Measurements from ENCODE around the gene APBB2. TPM values are rescaled to one million over a fixed set of nuclear protein-coding genes. Genes with fewer than 3 reads are reported as not detected.

APBB2 gene
- total RNA-seq, 1 experiment from 2014 or later = 3.7 TPM

DNA sequence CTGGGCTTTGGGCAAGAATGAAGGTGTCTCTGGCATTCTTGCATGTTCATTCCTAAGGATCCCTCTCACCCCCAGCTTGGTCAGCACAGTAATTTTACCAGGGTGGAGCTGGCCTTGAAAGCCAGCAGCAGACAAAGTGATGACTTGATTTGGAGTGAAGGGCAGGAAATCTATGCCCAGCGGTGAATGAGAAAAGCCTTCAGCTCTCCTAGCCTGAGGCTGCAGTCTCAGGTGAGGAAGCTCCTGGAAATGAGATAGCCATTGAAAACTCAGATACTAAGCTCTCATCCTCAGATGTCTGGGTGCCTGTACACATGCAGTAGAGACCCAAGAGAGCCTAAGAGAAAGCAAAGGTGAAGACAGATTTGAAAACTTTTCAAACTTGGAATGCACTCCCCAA lies 31.6 kb upstream of the APBB2 start:
- Histone ChIP-seq H3K27me3 (ENCODE audit: low read length) (no peaks in the 10 kb centered on the region), H3K9me3 (ENCODE audit: low read length) (no peaks in the 10 kb centered on the region)
- no peak for DNase-seq

DNA sequence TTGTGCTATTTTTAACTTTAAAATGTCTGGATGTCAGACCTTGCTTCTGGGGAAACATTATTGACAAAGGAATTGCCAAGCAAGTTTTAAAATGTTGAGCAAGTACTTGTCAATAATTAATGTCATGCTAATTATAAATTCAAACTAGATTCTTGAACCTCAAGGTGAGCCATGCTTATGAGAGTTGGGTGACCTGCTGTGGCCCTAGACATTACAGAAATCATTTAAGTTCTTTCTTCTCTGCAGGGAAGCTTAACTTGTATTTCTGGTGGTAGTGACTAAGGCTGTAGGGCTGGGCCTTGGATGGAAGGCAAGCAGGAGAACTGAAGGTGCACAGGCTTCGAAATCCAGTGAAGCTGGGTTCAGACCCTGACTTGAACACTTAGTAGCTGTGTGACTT lies 27.6 kb upstream of the APBB2 start:
- Histone ChIP-seq H3K4me3 (ENCODE audit: low read length) (no peak overlapping the region), H3K4me1 (ENCODE audit: low read length) (no peaks in the 10 kb centered on the region), H4K20me1 (ENCODE audit: insufficient read depth, low read depth, low read length) (no peaks in the 10 kb centered on the region), H3K79me2 (ENCODE audit: low read length) (no peaks in the 10 kb centered on the region), H3K27me3 (ENCODE audit: low read length) (no peaks in the 10 kb centered on the region), H3K9me3 (ENCODE audit: low read length) (no peaks in the 10 kb centered on the region), H3K27ac (ENCODE audit: low read length) (no peak overlapping the region), H3K9ac (ENCODE audit: low read length) (no peak overlapping the region), H2AFZ (ENCODE audit: low read length) (no peak overlapping the region), H3K4me2 (ENCODE audit: low read depth, low read length, poor library complexity, severe bottlenecking) (no peak overlapping the region), H3K9me2 (replicated peaks; ENCODE audit: insufficient read depth, low read length) (no peaks in the 10 kb centered on the region), H3K36me3 (ENCODE audit: insufficient read depth, low read length) (no peaks in the 10 kb centered on the region)
- no peak for DNase-seq

More for the DNA sequence above, 31.6 kb upstream of the APBB2 start:
- Histone ChIP-seq H3K4me2 (ENCODE audit: low read depth, low read length, poor library complexity, severe bottlenecking) (no peak overlapping the region), H3K4me3 (ENCODE audit: low read length) (no peak overlapping the region), H4K20me1 (ENCODE audit: insufficient read depth, low read depth, low read length) (no peaks in the 10 kb centered on the region), H3K27ac (ENCODE audit: low read length) (no peak overlapping the region), H3K9ac (ENCODE audit: low read length) (no peak overlapping the region), H2AFZ (ENCODE audit: low read length) (no peak overlapping the region), H3K4me1 (ENCODE audit: low read length) (no peaks in the 10 kb centered on the region), H3K79me2 (ENCODE audit: low read length) (no peaks in the 10 kb centered on the region), H3K36me3 (ENCODE audit: insufficient read depth, low read length) (no peaks in the 10 kb centered on the region), H3K9me2 (replicated peaks; ENCODE audit: insufficient read depth, low read length) (no peaks in the 10 kb centered on the region)

DNA sequence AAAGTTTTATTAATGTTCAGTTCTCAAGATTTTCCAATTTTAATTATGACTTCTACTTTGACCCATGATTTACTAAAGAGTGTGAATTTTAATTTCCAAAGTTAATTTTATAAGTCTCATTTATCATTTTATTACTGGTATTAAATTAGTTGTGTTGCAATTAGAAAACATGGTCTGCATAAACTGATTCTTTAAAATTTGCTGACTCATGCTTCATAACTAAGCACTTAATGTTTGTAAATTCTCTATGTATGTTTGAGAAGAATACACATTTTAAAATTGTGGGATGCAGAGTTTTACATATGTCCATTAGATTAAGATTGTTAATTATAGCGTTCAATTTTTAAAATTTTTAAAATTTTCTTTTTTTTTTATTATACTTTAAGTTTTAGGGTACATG lies 22.2 kb upstream of the APBB2 start:
- Histone ChIP-seq H3K4me1 (ENCODE audit: low read length) (no peaks in the 10 kb centered on the region), H4K20me1 (ENCODE audit: insufficient read depth, low read depth, low read length) (no peaks in the 10 kb centered on the region), H2AFZ (ENCODE audit: low read length) (no peak overlapping the region), H3K4me2 (ENCODE audit: low read depth, low read length, poor library complexity, severe bottlenecking) (no peak overlapping the region), H3K27me3 (ENCODE audit: low read length) (no peaks in the 10 kb centered on the region), H3K9ac (ENCODE audit: low read length) (no peak overlapping the region), H3K79me2 (ENCODE audit: low read length) (no peaks in the 10 kb centered on the region), H3K27ac (ENCODE audit: low read length) (no peak overlapping the region), H3K9me3 (ENCODE audit: low read length) (no peaks in the 10 kb centered on the region), H3K9me2 (replicated peaks; ENCODE audit: insufficient read depth, low read length) (no peaks in the 10 kb centered on the region), H3K36me3 (ENCODE audit: insufficient read depth, low read length) (no peaks in the 10 kb centered on the region), H3K4me3 (ENCODE audit: low read length) (no peak overlapping the region)
- DNase-seq = no peak

DNA sequence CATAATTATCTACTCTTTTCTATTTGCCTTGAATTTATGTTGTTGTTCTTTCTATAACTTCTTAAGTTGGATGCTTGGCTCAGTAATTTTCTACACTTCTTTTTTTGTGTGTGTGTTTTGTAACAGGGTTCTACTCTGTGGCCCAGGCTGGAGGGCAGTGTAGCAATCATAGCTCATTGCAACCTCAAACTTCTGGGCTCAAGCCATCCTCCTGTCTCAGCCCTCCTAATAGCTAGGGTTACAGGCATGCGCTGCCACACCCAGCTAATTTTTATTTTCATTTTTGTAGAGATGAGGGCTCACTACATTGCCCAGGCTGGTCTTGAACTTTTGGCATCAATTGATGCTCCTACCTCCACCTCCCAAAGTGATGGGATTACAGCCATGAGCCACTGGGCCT lies 21.7 kb upstream of the APBB2 start:
- Histone ChIP-seq H3K4me1 (ENCODE audit: low read length) (no peaks in the 10 kb centered on the region), H3K27me3 (ENCODE audit: low read length) (no peaks in the 10 kb centered on the region), H3K4me3 (ENCODE audit: low read length) (no peak overlapping the region), H3K9me3 (ENCODE audit: low read length) (no peaks in the 10 kb centered on the region), H3K79me2 (ENCODE audit: low read length) (no peaks in the 10 kb centered on the region), H3K27ac (ENCODE audit: low read length) (no peak overlapping the region), H3K36me3 (ENCODE audit: insufficient read depth, low read length) (no peaks in the 10 kb centered on the region), H3K9me2 (replicated peaks; ENCODE audit: insufficient read depth, low read length) (no peaks in the 10 kb centered on the region), H4K20me1 (ENCODE audit: insufficient read depth, low read depth, low read length) (no peaks in the 10 kb centered on the region), H3K4me2 (ENCODE audit: low read depth, low read length, poor library complexity, severe bottlenecking) (no peak overlapping the region), H3K9ac (ENCODE audit: low read length) (no peak overlapping the region), H2AFZ (ENCODE audit: low read length) (no peak overlapping the region)
- no peak for DNase-seq

DNA sequence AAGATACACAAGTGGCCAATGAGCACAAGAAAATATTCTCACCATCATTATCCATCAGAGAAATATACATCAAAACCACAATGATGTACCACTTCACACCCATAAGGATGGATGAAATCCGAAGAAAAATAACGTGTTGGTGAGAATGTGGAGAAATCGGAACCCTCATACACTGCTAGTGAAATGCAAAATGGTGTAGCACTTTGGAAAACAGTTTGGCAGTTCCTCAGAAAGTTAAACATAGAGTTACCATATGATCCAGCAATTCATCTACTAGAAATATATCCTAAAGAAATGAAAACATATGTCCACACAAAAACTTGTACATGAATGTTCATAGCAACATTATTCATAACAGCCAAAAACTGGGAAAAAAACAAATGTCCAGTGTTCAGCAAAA lies 18.5 kb upstream of the APBB2 start:
- no peak overlapping the region for H3K4me3 ChIP-seq (ENCODE audit: low read length)
- H3K27me3 ChIP-seq (ENCODE audit: low read length) = no peaks in the 10 kb centered on the region
- no peak overlapping the region for H2AFZ ChIP-seq (ENCODE audit: low read length)
- no peaks in the 10 kb centered on the region for H3K9me3 ChIP-seq (ENCODE audit: low read length)
- no peak for DNase-seq
- H3K27ac ChIP-seq (ENCODE audit: low read length) = no peak overlapping the region
- H3K9ac ChIP-seq (ENCODE audit: low read length) = no peak overlapping the region
- no peaks in the 10 kb centered on the region for H3K9me2 ChIP-seq (replicated peaks; ENCODE audit: insufficient read depth, low read length)
- H4K20me1 ChIP-seq (ENCODE audit: insufficient read depth, low read depth, low read length) = no peaks in the 10 kb centered on the region
- H3K4me1 ChIP-seq (ENCODE audit: low read length) = no peaks in the 10 kb centered on the region
- no peak overlapping the region for H3K4me2 ChIP-seq (ENCODE audit: low read depth, low read length, poor library complexity, severe bottlenecking)
- H3K36me3 ChIP-seq (ENCODE audit: insufficient read depth, low read length) = no peaks in the 10 kb centered on the region
- H3K79me2 ChIP-seq (ENCODE audit: low read length) = no peaks in the 10 kb centered on the region

DNA sequence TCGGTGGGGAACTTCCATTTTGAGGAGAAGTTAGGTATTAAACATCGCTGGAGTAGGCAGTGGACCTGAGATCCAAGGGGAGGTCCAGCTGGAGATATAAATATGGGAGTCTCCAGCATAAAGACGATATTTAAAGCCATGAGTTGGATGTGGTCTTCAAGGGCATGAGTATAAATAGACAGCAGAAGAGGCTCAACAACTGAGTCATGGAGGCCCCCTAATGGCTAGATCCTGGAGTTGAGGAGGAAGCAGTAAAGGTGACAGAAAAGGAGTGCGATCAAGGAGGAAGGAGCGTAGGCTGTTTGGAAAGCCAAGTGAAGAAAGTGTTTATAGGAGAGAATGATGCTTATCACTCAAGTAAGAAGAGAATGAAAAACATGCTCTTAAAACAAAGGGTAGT lies 18.1 kb upstream of the APBB2 start:
- no peak overlapping the region for H3K9ac ChIP-seq (ENCODE audit: low read length)
- H3K27me3 ChIP-seq (ENCODE audit: low read length) = no peaks in the 10 kb centered on the region

DNA sequence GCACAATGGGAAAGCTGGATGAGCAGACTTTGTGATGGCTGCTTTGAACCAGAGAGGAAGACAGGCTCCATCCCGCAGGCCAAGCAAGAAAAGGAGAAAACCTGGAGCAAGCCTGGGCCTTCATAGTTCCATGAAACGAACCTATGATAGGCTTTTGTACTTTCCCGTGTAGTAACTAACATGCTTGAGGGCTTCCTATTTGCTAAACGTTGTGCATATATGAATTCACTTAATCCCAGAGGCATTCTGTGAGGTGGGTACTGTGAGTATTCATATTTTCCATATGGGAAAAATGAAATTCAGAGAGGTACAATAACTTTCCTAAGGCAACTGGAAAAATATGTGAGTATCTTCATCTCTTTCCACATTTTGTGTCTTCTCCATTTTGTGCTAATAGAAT lies 13.6 kb upstream of the APBB2 start:
- Histone ChIP-seq H3K9me3 (ENCODE audit: low read length) (no peaks in the 10 kb centered on the region), H3K4me2 (ENCODE audit: low read depth, low read length, poor library complexity, severe bottlenecking) (no peak overlapping the region), H3K36me3 (ENCODE audit: insufficient read depth, low read length) (no peaks in the 10 kb centered on the region), H3K9ac (ENCODE audit: low read length) (no peak overlapping the region), H3K27ac (ENCODE audit: low read length) (no peak overlapping the region), H3K4me3 (ENCODE audit: low read length) (no peak overlapping the region), H4K20me1 (ENCODE audit: insufficient read depth, low read depth, low read length) (no peaks in the 10 kb centered on the region), H3K27me3 (ENCODE audit: low read length) (no peaks in the 10 kb centered on the region), H2AFZ (ENCODE audit: low read length) (no peak overlapping the region), H3K79me2 (ENCODE audit: low read length) (no peaks in the 10 kb centered on the region), H3K9me2 (replicated peaks; ENCODE audit: insufficient read depth, low read length) (no peaks in the 10 kb centered on the region), H3K4me1 (ENCODE audit: low read length) (no peaks in the 10 kb centered on the region)
- no peak for DNase-seq

More for the DNA sequence above, 18.1 kb upstream of the APBB2 start:
- Histone ChIP-seq H3K4me3 (ENCODE audit: low read length) (no peak overlapping the region), H3K27ac (ENCODE audit: low read length) (no peak overlapping the region), H2AFZ (ENCODE audit: low read length) (no peak overlapping the region), H3K4me1 (ENCODE audit: low read length) (no peaks in the 10 kb centered on the region), H3K9me2 (replicated peaks; ENCODE audit: insufficient read depth, low read length) (no peaks in the 10 kb centered on the region), H3K9me3 (ENCODE audit: low read length) (no peaks in the 10 kb centered on the region), H4K20me1 (ENCODE audit: insufficient read depth, low read depth, low read length) (no peaks in the 10 kb centered on the region), H3K4me2 (ENCODE audit: low read depth, low read length, poor library complexity, severe bottlenecking) (no peak overlapping the region), H3K36me3 (ENCODE audit: insufficient read depth, low read length) (no peaks in the 10 kb centered on the region), H3K79me2 (ENCODE audit: low read length) (no peaks in the 10 kb centered on the region)
- no peak for DNase-seq

DNA sequence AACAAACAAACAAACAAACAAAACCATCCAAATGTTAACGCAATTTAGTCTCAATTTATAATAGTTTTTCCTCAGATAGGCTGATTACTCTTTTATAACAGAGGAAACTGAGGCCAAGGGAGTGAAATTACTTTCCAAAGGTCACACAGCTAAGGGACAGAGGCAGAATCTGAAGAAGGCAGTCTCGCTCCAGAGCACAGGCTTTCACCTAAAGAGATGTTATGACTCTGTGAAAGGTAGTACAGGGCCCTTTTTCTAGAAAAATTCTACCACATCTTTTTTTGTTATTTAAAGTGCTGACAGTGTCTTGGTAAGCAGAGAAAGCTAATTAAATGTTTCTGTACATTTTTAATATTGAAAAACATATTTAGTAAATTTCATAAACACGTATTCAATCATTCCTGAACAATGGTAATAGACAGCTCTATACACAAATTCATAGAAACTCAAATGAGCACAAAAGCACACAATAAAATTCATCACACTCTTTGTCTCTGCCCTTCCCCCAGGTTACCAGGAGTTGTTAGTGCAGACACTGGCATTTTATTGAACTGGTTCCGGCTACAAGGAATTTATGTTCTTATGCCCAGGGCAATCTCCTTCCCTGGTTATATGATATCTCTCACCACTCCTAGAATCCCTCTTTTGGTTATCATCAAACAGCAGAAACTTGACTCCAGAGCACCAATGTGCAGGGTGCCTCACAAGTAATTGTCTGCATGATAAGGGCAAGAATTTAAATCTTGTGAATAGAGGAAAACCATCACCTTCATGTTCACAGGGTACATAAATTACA lies 7.7 kb upstream of the APBB2 start:
- H3K27me3 ChIP-seq (ENCODE audit: low read length) = no peaks in the 10 kb centered on the region
- H3K9me2 ChIP-seq (replicated peaks; ENCODE audit: insufficient read depth, low read length) = no peaks in the 10 kb centered on the region
- no peaks in the 10 kb centered on the region for H4K20me1 ChIP-seq (ENCODE audit: insufficient read depth, low read depth, low read length)
- no peak overlapping the region for H3K9ac ChIP-seq (ENCODE audit: low read length)
- H3K4me3 ChIP-seq (ENCODE audit: low read length) = no peak overlapping the region
- H3K36me3 ChIP-seq (ENCODE audit: insufficient read depth, low read length) = no peaks in the 10 kb centered on the region
- DNase-seq = no peak
- H2AFZ ChIP-seq (ENCODE audit: low read length) = no peak overlapping the region
- H3K79me2 ChIP-seq (ENCODE audit: low read length) = no peaks in the 10 kb centered on the region
- H3K27ac ChIP-seq (ENCODE audit: low read length) = no peak overlapping the region
- H3K9me3 ChIP-seq (ENCODE audit: low read length) = no peaks in the 10 kb centered on the region
- H3K4me1 ChIP-seq (ENCODE audit: low read length) = no peaks in the 10 kb centered on the region
- H3K4me2 ChIP-seq (ENCODE audit: low read depth, low read length, poor library complexity, severe bottlenecking) = no peak overlapping the region

Measured in Karpas-422 (cell line).